Right renal pelvis (tissue), 4 donors: ENCODE data around the gene CETP. TPM values are rescaled to one million over a fixed set of nuclear protein-coding genes. Genes with fewer than 3 reads are reported as not detected.
A peak's percentile ranks its signal among the peaks of the same experiment; 100 is the strongest.
"Not testable (repeated sequence)": the region's sequence is repeated elsewhere in the genome, so short reads cannot be mapped to it uniquely, and the experiment has no call there.

ENCODE experiments used
- DNase-seq, 4 donors: peaks; one replicate each; pipeline ENCODE4 v3.0.0-alpha.2; 2013; ENCODE audit warnings: low read depth in 4 of 4, low spot score in 3 of 4, missing footprints in 1 of 4
- polyA plus RNA-seq, 4 donors: library from polyadenylated mRNA; unstranded; fragments of 120-200 nt; gene quantifications; one replicate each; pipeline ENCODE4 v1.2.1, GENCODE V29; 2013; ENCODE audit not compliant: insufficient read length in 4 of 4

CETP gene
- polyA plus RNA-seq, 4 donors: 11.6 to 16.4 (median 12.9) TPM

DNA sequence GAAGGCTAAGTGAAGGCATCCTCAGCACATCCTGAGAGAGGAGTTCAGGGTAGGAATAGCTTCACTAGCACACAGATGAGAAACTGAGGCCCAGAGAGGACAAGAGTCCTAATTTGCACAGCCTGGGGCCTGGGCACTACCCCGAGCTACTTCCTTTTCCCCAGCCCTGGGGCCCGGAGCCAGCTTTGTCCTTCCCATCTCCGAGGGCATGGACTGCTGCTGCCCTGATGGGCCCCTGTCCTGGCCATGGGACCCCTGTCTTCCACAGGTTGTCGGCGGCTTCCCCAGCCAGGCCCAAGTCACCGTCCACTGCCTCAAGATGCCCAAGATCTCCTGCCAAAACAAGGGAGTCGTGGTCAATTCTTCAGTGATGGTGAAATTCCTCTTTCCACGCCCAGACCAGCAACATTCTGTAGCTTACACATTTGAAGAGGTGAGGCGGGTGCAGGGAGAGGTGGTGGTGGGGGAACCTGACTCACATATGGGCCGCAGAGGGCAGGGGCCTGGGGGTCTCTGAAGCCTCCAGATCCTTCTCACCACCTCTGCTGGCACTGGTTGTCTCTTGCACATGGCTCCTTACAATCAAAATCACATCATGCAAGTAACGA, 16.2 kb downstream of the CETP start:
- DNase-seq: no peak

DNA sequence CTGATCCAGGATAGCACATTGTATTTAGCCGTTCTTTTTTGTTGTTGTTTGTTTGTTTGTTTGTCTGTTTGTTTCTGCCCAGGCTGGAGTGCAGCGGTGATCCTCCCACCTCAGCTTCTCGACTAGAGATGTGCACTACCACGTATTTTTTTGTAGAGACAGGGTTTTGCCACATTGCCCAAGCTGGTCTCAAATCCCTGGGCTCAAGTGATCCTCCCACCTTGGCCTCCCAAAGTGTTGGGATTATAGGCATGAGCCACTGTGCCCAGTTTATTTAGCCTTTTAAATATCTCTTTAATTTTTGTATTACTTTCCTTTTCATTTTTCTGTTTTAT, 18.4 kb downstream of the CETP start:
- DNase-seq: no peak

DNA sequence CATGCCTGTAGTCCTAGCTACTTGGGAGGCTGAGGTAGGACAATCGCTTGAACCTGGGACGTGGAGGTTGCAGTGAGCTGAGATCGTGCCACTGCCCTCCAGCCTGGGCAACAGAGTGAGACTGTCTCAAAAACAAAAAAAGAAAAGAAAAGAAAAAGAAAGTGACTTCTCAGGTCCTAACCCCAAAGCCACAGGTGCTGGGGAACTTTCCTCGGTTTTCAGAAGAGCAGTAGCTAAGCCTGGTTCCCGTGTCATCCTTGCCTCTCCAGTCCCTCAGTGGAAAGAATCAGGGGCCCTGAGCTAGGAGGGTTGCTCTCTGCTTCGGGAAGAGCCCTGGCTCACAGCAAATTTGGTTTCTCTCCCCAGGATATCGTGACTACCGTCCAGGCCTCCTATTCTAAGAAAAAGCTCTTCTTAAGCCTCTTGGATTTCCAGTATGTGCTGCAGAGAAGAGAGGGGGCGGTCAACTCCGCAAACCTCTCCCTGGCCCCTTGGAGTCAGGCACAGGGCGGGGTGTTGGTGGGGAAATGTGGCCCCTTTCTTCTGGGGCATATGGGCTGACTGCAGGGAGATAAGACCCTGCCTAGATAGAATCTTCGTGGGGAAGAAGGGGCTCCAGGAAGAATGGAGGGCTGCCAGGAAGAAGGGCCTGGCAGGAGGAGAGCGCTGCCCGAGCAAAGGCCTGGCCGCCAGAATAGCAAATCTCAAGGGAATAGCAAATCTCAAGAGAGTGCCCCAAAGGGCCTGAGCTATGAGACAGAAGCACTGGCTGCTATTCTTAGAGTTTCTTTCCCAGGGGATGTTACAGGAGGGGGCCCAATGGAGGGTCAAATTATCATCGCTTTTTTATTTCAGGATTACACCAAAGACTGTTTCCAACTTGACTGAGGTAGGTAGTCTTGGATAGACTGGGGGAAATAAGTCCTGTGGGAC, 19.3 kb downstream of the CETP start:
- DNase-seq: no peak

DNA sequence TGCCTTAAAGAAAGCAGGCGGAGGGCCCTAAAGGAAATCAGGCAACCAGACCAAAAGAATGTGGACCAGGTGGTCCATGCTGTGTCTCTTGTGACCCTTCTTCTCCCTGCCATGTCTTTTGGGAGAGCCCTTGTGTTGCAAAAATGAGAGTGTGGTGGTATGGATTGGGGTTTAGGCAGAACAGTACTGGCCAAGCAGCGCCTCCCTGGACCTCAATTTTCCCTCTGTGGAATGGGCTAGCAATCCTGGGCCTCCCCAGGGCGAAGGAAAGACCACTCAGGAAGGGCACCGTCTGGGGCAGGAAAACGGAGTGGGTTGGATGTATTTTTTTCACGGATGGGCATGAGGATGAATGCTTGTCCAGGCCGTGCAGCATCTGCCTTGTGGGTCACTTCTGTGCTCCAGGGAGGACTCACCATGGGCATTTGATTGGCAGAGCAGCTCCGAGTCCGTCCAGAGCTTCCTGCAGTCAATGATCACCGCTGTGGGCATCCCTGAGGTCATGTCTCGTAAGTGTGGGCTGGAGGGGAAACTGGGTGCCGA, 20.1 kb downstream of the CETP start:
- DNase-seq: no peak

DNA sequence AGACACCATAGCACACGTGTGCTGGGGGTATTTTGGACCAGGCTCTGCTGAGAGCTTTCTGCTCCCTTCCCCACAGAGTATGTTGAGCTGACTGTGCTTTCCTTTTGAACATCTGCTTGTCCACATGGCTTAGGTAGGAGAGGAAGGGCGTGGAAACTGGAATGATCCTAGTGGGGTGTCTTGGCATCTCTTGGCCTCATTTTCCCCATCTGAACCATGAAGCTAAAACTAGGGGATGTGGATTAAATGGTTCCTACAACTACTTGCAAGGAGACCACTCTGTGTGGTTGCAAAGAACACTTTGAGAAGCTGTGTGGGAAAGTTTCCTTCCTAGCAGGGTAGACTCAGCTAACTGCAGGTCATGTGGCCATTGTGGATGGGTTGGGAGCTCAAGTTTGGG, 20.9 kb downstream of the CETP start:
- no peak for DNase-seq

DNA sequence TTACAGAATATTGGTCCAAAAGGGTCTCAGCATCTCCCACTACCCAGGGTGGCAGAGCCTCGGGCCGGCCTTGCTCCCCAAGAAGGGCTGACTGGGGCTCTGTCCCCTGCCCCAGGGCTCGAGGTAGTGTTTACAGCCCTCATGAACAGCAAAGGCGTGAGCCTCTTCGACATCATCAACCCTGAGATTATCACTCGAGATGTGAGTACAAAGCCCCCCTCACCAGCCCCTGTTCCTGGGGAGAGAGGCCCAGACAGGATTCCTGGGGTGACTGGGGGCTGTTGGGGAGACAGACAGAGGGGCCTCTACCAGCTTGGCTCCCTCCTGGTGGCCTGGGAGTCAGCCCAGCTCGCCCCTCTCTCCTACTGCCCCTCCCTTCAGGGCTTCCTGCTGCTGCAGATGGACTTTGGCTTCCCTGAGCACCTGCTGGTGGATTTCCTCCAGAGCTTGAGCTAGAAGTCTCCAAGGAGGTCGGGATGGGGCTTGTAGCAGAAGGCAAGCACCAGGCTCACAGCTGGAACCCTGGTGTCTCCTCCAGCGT, 21.5 kb downstream of the CETP start:
- no peak for DNase-seq

DNA sequence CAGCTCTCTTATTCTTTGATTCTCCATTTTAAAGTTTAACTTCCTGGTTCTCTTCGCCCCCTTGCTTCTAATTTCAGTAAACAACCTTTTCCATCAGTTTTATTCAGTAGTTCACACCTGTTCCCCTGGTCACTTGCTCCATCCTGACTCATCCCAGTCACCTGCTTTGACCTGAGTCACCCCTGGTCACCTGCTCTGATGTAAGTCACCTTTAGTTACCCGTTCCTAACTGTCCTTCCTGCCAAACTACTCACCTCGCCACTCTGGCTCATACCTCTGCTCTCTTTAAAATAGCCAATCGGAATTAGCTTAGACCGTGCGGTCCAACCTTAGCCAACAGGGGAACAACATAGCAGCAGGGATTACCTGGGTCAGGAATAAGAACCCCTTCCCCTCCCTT, 22.9 kb downstream of the CETP start:
- DNase-seq: no peak

DNA sequence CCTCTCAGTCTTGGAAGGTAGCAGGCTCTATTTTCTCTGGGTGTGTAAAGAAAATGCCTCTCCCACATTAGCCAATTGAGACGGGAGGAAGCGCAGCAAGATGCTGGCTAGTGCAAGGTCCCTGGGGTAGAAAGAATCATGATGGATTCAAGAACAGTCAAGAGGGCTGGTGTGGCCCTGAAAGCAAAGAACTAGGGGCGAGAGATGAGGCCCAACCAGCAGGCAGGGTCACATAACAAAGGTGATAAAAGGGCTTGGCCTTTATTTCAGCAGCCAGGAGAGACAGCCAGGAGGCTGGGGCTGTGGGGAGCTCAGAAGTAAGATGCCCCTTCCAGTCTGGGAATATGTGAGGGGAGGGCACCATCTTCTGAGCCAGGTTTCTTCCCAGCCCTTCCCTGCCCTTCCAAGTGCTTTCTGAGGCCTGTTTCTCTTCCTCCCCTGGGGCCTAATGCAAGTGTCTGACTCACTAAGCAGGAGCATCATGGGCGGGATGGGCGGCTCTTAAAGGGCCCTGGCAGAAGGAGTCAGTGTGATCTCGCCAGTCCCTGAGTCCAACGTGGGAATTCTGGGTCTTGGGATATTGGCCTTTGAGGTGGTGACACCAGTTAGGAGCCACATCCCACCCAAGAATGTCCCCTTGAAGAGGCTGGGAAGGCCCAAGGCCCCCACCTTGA, 23.7 kb downstream of the CETP start:
- DNase-seq: no peak

DNA sequence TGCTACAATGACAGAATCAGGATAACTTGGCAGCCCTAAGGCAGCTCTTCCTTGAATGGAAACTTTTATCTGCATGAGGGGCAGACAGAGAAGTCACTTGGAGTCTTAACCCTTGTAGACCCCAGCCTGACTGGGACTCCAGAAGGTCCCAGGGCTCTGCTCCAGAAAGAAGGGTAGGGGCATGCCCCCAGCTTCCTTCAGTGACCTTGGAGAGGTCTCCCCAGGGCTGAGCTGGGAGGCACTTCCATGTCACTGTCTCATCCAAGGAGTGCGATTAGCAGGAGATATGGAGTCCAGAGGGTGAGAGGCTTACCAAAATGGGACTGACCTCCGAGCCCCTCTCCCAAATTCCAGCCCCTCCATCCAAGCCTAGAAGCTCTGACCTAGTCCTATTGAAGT, 24.2 kb downstream of the CETP start:
- DNase-seq: no peak

DNA sequence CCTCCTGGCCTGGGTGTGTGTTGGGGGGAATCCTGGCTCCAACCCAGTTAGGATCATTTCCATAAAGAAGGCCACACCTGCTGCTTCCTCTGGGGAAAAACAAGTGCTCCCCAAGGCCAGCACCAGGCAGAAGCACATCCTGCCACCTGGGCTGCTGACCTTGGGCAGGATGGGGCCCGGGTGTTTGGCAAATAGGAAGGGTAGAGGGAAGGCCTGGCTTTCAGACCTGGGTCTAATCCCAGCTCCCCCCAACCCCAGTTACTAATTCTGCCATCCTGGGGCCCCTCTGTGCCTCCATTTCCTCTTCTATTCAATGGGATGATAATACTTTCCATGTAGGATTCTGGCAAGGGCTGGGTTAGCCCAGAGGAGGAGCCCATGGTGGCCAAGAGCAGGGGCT, 24.6 kb downstream of the CETP start:
- no peak for DNase-seq

DNA sequence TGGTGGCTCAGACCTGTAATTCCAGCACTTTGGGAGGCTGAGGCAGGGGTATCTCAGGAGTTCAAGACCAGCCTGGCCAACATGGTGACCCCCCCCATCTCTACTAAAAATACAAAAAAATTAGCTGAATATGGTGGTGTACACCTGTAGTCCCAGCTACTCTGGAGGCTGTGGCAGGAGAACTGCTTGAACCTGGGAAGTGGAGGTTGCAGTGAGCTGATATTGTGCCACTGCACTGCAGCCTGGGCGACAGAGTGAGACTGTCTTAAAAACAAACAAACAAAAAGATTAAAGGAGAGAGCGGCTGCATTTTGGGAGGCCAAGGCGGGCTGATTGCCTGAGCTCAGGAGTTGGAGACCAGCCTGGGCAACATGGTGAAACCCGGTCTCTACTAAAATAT, 25.2 kb downstream of the CETP start:
- not testable (repeated sequence) for DNase-seq

DNA sequence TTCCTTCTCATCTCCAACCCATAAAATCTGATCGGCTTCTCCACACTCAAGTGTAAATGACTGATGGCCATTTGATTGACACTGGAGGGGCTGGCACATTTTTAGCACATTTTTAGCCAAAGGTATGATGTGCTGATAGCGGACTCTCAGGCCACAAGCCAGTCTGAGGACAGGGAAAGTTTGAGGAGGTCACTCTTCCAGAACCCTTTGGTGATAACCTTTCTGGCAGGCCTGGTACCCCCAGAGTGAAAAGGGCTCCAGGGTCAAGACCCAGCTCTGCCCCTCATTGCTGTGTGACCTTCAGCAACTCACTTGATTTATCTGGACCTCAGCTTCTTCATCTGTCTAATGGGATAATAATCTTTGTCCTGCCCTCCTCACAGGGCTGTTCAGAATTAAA, 25.9 kb downstream of the CETP start:
- DNase-seq: no peak

DNA sequence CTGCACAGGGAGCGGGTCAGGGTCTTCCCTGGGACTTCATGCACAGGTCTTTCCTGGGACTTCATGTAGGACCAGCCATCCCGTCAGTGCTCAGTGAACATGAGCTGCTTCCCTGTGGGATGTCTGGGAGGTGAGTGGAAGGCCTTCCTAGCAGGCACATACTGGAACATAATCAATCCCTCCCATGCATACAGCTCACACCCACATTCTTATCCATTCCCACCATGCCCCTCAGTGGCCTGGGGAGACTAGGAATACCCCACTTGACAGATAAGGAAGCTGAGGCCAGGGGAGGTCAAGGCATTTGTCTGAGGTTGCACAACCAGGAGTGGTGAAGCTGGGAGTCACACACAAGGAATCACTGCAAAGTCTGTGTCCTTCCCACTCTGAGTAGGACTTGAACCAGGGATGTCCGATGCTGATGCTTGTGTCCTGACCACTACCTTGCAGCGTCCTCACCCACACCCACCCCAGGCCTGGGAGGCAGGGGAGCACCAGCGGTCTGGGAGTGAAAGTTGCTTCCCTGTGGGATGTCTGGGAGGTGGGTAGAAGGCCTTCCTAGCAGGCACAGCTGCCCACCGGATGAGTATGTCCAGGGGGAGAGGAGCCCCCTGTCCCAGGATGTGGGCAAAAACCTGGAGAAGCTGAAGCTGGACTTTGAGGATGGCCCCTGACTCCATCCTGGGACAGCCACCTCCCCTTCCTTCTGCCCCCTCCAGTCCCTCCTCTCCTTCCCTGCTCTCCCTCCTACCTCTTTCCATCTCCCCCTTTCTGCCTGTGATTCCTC, 26.6 kb downstream of the CETP start:
- DNase-seq: no peak

DNA sequence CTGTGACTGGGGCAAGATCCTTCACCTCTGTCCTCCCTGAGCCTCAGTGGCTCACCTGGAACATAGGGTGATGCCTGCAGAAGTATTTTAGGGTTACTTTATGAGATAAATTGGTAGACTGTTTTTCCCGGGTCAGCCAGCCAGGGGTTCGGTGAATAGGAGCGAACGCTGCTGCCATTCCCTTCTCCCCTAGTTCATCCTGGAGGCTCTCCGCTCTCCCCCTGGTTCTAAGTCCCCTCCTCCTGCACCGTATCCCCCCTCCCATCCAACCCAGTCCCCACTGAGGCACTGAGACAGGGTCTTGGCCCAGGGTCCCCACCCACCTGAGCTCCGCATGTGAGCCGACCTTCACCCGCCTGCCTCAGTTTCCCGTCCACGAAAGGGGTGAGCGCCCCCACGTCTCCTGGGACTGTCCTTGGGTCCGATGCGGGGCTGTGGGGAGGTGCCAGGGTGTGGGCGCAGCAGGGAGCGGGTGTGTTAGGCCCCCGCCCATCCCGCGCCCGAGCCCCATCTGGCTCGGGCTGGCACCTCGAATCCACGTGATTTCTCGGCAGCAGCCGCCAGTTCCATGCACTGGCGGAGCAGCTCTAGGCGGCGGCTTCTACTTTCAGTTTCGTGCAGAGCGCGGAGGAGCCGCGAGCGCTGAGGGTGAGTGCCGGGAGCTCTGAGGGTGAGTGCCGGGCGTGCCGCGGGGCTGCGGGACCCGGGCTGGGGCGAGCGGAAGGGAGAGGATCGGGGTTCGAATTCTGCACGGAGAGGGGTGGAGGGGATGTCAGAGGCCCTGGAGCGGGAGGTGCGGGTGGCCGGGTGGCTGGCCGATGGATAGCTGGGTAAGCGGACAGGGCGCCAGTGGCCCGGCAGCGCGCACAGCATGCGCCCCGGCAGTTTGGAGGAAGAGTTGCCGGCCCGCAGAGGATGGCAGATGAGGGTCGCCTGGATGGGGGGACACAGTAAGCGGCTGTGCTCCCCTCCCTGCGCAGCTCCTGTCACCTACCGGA, 27.5 kb downstream of the CETP start, which contains the start of gene NLRC5:
NLRC5 (plus strand) TSS at position 610 of the 998 bp plus-strand sequence. CDS start 31,156 bp downstream, outside the sequence.
- peak; percentile 51 to 59 (median 52) for DNase-seq

DNA sequence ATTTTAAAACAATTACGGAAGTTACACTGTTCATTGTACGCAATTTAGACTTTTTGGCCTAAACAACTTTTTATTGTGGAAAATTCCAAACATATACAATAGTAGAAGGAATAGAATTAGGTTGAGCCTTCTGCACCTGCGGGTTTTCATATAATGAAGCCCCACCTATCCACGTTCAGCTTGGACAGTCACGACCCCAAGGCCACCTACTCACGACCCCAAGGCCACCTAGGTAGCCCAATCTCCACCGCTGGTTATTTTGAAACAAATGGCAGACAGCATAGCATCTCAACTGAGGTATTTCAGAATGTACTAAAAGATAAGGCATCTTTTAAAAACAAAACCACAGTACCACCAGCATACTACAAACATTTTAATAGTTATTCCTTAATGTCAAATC, 28.2 kb downstream of the CETP start:
- no peak for DNase-seq

DNA sequence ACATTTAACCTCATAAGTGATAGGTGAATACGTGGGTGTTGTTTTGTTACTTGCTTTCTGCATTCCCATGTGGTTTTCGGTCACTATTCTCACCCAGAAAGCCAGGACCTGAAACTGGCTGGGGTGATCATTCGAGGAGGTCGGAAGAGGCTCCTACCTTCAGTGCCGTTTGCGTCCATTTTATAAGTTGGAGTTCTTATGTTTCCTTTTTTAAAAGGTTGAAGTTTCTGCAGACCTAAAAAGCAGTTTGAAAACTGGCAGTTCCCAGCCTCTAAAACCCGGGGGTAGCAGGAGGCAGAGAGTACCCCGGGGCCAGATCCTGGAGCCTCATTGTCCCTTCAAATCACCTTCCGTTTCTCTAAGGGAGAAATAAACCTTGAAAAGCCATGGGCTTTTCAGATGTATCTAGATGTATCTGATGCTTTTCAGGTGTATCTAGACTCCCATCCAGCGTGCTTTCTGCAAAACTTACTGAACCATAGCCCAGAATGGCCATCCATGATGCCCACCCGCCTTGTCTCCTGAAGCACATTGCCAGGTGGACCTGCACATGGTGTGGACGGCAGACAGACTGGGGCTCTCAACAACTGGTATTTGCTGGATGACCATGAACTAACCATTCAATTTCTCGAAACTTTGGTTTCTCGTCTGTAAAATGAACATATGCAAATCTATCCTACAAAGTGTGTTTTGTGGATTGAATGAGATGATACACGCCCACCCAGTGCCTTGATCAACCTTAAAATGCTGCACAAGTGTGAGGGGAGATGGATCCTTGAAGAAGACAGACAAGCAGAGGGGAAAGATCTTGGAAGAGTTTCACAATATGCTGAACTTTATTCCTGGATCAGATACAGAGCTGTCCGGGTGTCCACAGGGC, 28.9 kb downstream of the CETP start:
- DNase-seq: no peak

DNA sequence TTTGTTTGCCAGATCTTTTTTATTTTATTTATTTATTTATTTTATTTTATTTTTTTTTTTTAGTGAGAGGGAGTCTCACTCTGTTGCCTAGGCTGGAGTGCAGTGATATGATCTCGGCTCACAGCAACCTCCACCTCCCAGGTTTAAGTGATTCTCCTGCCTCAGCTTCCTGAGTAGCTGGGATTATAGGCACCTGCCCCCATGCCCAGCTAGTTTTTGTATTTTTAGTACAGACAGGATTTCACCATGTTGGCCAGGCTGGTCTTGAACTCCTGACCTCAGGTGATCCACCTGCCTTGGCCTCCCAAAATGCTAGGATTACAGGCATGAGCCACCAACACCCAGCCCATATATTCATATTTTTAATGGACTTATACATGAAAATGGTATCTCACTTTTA, 30.7 kb downstream of the CETP start:
- not testable (repeated sequence) for DNase-seq

DNA sequence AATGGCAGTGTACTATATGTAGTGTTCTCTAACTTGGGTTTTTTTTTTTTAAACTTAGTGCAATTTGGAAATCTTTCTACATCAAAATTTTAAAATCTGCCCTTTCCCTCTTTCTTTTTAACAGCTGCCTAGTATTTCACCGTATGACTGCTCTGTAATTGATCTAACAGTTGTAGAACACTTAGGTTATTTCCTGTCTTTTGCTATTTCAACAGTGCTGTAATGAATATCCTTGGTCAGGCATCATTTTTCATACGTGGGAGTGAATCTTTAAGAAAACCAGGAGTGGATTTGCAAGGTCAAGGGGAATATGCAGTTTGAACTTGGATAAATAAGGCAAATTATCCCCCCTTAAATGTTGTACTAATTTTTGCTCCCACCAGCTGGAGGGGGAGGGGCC, 31.5 kb downstream of the CETP start:
- no peak for DNase-seq
